ENCODE results near the gene ELMOD1. TPM values are rescaled to one million over a fixed set of nuclear protein-coding genes. Genes with fewer than 3 reads are reported as not detected.

ELMOD1 gene
- total and polyA plus RNA-seq, 2 donors (not counting 3 experiments of a cell fraction or from before 2014, with no cell fraction given), result 1.6 to 2.4 TPM

DNA sequence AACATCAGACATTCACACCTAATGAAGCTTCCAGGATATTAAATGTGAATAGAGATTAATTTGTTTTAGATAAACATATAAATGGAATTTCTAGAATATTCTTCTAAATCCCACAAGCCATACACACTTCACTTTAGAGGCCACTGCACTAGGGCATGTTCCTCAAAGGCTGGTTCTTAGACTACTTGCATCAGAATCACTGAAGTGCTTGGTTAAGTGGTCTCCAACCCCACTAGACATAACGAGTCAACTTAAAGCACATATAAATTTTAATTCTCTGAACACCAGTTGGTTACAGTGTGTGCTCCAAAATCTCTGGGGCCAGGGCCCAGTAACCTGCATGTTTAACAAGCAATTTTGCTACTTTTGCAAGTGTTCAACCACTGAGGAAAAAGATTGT is 17.5 kb upstream of the ELMOD1 start:
- intact Hi-C loops (cut with micrococcal nuclease), result no loop called here
- POLR2A ChIA-PET, result no interaction called here
- H3K27me3 ChIP-seq (ENCODE audit: control insufficient read depth in 2 of 2, insufficient read depth in 2 of 2, low read length in 2 of 2), result no peaks in the 10 kb centered on the region
- no peak overlapping the region for H3K4me3 ChIP-seq (replicated peaks in 1 of 3; ENCODE audit: insufficient read depth in 1 of 3, low read depth in 1 of 3, low read length in 3 of 3)
- H3K9ac ChIP-seq (replicated peaks; ENCODE audit: extremely low read depth, insufficient read depth, low read length), result no peak overlapping the region
- H2AFZ ChIP-seq (ENCODE audit: low read depth, low read length), result no peak overlapping the region
- H3K36me3 ChIP-seq (ENCODE audit: control insufficient read depth in 2 of 2, extremely low read depth in 1 of 2, insufficient read depth in 2 of 2, low read length in 2 of 2), result no peaks in the 10 kb centered on the region
- no peaks in the 10 kb centered on the region for H4K20me1 ChIP-seq (replicated peaks; ENCODE audit: control insufficient read depth, extremely low read depth, insufficient read depth, low read length)
- DNase-seq (ENCODE audit: low read depth, low spot score) (no peak), FAIRE-seq (no peak)
- H3K4me2 ChIP-seq (ENCODE audit: insufficient read depth, low read length), result no peak overlapping the region
- TF ChIP-seq EZH2 (IDR thresholded peaks at IDR 0.05; ENCODE audit: borderline replicate concordance, low read depth, low read length, severe bottlenecking) (no peak), POLR2A (IDR thresholded peaks at IDR 0.05; ENCODE audit: low read depth, low read length) (no peak), GATA2 (IDR thresholded peaks at IDR 0.05; ENCODE audit: insufficient read depth, insufficient read length, low read depth, low read length) (no peak), FOS (IDR thresholded peaks at IDR 0.05; ENCODE audit: borderline replicate concordance, insufficient read depth, low read length) (no peak), POLR2AphosphoS5 (IDR thresholded peaks at IDR 0.05; ENCODE audit: insufficient read depth, low read depth, low read length) (no peak), JUN (IDR thresholded peaks at IDR 0.05; ENCODE audit: borderline replicate concordance, insufficient read depth, insufficient read length, low read depth) (no peak), MYC (IDR thresholded peaks at IDR 0.05; ENCODE audit: low read depth, low read length) (no peak)
- TF ChIP-seq, protein P1, sequence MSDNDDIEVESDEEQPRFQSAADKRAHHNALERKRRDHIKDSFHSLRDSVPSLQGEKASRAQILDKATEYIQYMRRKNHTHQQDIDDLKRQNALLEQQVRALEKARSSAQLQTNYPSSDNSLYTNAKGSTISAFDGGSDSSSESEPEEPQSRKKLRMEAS (IDR thresholded peaks at IDR 0.05; ENCODE audit: insufficient read depth, insufficient read length), result no peak
- TF ChIP-seq, protein P2, sequence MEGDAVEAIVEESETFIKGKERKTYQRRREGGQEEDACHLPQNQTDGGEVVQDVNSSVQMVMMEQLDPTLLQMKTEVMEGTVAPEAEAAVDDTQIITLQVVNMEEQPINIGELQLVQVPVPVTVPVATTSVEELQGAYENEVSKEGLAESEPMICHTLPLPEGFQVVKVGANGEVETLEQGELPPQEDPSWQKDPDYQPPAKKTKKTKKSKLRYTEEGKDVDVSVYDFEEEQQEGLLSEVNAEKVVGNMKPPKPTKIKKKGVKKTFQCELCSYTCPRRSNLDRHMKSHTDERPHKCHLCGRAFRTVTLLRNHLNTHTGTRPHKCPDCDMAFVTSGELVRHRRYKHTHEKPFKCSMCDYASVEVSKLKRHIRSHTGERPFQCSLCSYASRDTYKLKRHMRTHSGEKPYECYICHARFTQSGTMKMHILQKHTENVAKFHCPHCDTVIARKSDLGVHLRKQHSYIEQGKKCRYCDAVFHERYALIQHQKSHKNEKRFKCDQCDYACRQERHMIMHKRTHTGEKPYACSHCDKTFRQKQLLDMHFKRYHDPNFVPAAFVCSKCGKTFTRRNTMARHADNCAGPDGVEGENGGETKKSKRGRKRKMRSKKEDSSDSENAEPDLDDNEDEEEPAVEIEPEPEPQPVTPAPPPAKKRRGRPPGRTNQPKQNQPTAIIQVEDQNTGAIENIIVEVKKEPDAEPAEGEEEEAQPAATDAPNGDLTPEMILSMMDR (IDR thresholded peaks at IDR 0.05; ENCODE audit: extremely low read depth in 1 of 2, insufficient read depth in 1 of 2, low read depth in 1 of 2, low read length in 2 of 2), result no peak
- H3K4me1 ChIP-seq (ENCODE audit: control insufficient read depth, extremely low read depth, insufficient read depth, low read length), result no peaks in the 10 kb centered on the region
- dilution Hi-C loops (cut with MboI; ENCODE audit: extremely low pct_ligation_motif_present, low sequenced_read_pairs), result no loop called here
- no TSS peak for BruUV-seq (replicated peaks)
- no peaks in the 10 kb centered on the region for H3K9me1 ChIP-seq (replicated peaks; ENCODE audit: control insufficient read depth, extremely low read depth, insufficient read depth, low read length)
- H3K27ac ChIP-seq (ENCODE audit: insufficient read depth, low read depth, low read length), result no peak overlapping the region
- no peaks in the 10 kb centered on the region for H3K79me2 ChIP-seq (ENCODE audit: control insufficient read depth, insufficient read depth, low read length)
- CTCF ChIA-PET, result interaction anchor here (0.8 to 14.5 kb wide), 8 partner anchors 10 to 198 kb away, joined by 3 to 251 read pairs (median 6); no protein-coding TSS in a partner anchor
- no peaks in the 10 kb centered on the region for H3K9me3 ChIP-seq (replicated peaks; ENCODE audit: control insufficient read depth, insufficient read depth, low read length)

Data from endothelial cell of umbilical vein (primary cell).